Peyer's patch (tissue), 4 donors: ENCODE results near the gene MACROD2.

Experiments used
- POLR2A ChIP-seq, 2 donors: fragments of 450-650 bp; IDR thresholded peaks; one replicate each; pipeline ENCODE4 v1.5.1; 2017; ENCODE audit warnings: antibody characterized with exemption in 2 of 2, mild to moderate bottlenecking in 2 of 2, moderate library complexity in 2 of 2
- TF ChIP-seq, protein P1 (sequence below), 6 experiments: fragments of 450-650 bp in 4 of 6; fragments of 200-600 bp in 2 of 6; sonication (generic) in 1 of 6; IDR thresholded peaks; one replicate each; pipeline ENCODE4 v1.5.1; 2017 to 2019; ENCODE audit warnings: antibody characterized with exemption in 6 of 6, mild to moderate bottlenecking in 3 of 6, moderate library complexity in 1 of 6

DNA sequence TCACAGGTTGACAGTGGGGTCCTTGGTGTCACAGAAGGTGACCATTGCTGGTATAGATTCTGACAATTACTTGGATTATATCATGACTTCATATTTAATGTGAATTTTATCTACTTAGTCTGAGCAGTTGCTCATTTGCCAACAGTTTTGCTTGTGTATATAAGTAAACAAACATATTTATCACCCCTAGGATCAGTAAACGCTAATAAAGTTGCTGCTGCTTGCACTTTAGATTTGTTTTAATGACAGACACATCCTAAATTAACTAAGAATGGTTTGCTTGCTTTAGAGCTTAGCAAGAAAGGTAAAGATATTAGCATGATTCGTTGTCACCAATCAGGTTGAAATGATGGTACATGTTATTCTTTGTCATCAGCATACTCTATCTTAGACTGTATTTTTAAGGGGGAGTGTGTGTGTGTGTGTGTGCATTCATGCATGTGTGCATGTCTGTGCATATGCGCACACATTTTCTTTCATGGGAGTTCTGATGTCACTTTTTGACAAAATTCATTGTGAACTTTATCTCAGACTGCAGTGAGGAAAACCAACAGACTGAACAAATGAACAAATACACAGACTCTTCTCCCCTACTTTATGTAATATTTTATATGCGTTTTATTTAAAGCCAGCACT lies 1124.7 kb downstream of the MACROD2 start:
- TF ChIP-seq, protein P1, sequence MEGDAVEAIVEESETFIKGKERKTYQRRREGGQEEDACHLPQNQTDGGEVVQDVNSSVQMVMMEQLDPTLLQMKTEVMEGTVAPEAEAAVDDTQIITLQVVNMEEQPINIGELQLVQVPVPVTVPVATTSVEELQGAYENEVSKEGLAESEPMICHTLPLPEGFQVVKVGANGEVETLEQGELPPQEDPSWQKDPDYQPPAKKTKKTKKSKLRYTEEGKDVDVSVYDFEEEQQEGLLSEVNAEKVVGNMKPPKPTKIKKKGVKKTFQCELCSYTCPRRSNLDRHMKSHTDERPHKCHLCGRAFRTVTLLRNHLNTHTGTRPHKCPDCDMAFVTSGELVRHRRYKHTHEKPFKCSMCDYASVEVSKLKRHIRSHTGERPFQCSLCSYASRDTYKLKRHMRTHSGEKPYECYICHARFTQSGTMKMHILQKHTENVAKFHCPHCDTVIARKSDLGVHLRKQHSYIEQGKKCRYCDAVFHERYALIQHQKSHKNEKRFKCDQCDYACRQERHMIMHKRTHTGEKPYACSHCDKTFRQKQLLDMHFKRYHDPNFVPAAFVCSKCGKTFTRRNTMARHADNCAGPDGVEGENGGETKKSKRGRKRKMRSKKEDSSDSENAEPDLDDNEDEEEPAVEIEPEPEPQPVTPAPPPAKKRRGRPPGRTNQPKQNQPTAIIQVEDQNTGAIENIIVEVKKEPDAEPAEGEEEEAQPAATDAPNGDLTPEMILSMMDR (IDR thresholded peaks at IDR 0.05): no peak
- no peak for TF ChIP-seq POLR2A (IDR thresholded peaks at IDR 0.05)
